ENCODE results near the gene ICA1. TPM values are rescaled to one million over a fixed set of nuclear protein-coding genes. Genes with fewer than 3 reads are reported as not detected.

Gene ICA1
- total and polyA plus RNA-seq, 4 donors: 1.4 to 22.7 (median 8.1) TPM

DNA sequence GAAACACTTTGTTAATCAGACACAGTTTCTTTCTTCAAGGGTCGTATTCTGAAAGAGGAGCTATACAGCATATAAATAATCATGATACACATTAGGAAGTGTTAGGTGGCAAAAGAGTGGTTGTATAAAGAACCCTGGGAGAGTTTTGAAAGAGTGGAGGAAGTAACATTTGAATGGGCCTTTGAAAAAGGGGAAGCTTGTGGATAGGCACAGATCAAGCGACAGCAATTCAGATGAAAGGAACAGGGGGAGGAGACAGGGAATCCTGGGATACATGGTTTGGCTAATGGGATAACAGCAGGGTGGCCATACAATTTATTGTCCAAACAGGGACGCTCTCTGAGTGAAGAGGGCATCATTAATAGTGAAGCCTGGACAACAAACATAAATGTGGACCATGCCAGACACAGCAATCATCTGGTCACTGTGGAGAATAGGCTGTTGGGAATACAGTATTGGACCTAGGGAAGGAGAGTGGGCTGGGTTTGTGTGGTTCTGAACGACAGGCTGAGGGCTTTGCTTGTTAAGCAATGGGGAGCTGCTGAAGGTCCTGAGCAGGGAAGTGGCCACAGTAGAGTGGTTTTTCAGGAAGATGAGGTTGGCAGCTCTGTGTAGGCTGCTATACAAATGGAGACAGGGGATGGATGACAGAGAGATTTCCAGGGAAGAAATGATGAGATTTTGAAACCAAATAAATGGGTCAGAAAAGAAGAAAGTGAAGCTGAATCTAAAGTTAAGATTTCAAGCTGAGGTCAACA lies 75.9 kb downstream of the ICA1 start:
- no peak for DNase-seq (ENCODE audit: low spot score)
- no peaks in the 10 kb centered on the region for H3K27me3 ChIP-seq (ENCODE audit: control insufficient read depth in 4 of 4, insufficient read depth in 4 of 4, low read length in 3 of 4)
- TF ChIP-seq SP1 (IDR thresholded peaks at IDR 0.05): no peak
- TF ChIP-seq FOXA1 (IDR thresholded peaks at IDR 0.05): no peak
- TF ChIP-seq TAF1 (conservative IDR thresholded peaks at IDR 0.05): no peak
- TF ChIP-seq, protein P1, sequence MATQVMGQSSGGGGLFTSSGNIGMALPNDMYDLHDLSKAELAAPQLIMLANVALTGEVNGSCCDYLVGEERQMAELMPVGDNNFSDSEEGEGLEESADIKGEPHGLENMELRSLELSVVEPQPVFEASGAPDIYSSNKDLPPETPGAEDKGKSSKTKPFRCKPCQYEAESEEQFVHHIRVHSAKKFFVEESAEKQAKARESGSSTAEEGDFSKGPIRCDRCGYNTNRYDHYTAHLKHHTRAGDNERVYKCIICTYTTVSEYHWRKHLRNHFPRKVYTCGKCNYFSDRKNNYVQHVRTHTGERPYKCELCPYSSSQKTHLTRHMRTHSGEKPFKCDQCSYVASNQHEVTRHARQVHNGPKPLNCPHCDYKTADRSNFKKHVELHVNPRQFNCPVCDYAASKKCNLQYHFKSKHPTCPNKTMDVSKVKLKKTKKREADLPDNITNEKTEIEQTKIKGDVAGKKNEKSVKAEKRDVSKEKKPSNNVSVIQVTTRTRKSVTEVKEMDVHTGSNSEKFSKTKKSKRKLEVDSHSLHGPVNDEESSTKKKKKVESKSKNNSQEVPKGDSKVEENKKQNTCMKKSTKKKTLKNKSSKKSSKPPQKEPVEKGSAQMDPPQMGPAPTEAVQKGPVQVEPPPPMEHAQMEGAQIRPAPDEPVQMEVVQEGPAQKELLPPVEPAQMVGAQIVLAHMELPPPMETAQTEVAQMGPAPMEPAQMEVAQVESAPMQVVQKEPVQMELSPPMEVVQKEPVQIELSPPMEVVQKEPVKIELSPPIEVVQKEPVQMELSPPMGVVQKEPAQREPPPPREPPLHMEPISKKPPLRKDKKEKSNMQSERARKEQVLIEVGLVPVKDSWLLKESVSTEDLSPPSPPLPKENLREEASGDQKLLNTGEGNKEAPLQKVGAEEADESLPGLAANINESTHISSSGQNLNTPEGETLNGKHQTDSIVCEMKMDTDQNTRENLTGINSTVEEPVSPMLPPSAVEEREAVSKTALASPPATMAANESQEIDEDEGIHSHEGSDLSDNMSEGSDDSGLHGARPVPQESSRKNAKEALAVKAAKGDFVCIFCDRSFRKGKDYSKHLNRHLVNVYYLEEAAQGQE (IDR thresholded peaks at IDR 0.05): no peak
- TF ChIP-seq NR2F2 (IDR thresholded peaks at IDR 0.05): no peak
- TF ChIP-seq, protein P2, sequence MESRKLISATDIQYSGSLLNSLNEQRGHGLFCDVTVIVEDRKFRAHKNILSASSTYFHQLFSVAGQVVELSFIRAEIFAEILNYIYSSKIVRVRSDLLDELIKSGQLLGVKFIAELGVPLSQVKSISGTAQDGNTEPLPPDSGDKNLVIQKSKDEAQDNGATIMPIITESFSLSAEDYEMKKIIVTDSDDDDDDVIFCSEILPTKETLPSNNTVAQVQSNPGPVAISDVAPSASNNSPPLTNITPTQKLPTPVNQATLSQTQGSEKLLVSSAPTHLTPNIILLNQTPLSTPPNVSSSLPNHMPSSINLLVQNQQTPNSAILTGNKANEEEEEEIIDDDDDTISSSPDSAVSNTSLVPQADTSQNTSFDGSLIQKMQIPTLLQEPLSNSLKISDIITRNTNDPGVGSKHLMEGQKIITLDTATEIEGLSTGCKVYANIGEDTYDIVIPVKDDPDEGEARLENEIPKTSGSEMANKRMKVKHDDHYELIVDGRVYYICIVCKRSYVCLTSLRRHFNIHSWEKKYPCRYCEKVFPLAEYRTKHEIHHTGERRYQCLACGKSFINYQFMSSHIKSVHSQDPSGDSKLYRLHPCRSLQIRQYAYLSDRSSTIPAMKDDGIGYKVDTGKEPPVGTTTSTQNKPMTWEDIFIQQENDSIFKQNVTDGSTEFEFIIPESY (IDR thresholded peaks at IDR 0.05): no peak
- no peak for TF ChIP-seq FOXA2 (IDR thresholded peaks at IDR 0.05)
- no peak for TF ChIP-seq RXRA (IDR thresholded peaks at IDR 0.05)
- no peak overlapping the region for H3K4me3 ChIP-seq (ENCODE audit: low read depth in 1 of 3, low read length in 3 of 3)
- no peaks in the 10 kb centered on the region for H3K36me3 ChIP-seq (ENCODE audit: control insufficient read depth in 4 of 4, insufficient read depth in 3 of 4, low read depth in 1 of 4, low read length in 3 of 4)
- H3K9ac ChIP-seq (ENCODE audit: low read depth in 1 of 2, low read length in 2 of 2): no peak overlapping the region
- peaks cover 0 to 15% (median 5%) of the 10 kb centered on the region in 4 donors for H3K4me1 ChIP-seq (ENCODE audit: control insufficient read depth in 4 of 4, insufficient read depth in 4 of 4, low read length in 3 of 4)
- H3K9me3 ChIP-seq (ENCODE audit: control insufficient read depth in 4 of 4, low read length in 3 of 4): no peaks in the 10 kb centered on the region
- H3K27ac ChIP-seq (ENCODE audit: low read depth in 1 of 2, low read length in 2 of 2): no peak overlapping the region
- 83% methylated on average over 4 of the region's 4 CpGs for WGBS

DNA sequence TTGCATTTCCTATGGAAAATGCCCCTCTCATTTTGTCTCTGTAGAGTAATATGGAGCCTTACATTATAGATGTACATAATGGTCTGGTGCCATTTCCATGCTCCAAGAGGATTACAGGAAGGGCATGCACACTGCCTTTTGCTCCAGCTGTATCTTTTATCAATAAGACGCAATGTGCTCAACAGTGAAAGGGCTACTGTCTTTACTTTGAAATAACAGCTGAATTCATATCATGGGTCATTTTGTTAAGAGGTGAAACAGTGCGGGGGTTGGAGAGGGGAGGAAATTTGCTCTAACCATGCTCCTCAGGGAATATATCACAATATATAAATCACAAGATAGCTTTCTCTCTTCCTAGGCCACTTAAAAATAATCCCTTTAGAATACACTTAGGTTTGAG lies 77.7 kb downstream of the ICA1 start:
- TF ChIP-seq, protein P3, sequence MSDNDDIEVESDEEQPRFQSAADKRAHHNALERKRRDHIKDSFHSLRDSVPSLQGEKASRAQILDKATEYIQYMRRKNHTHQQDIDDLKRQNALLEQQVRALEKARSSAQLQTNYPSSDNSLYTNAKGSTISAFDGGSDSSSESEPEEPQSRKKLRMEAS (IDR thresholded peaks at IDR 0.05): no peak
- Histone ChIP-seq H3K36me3 (ENCODE audit: control insufficient read depth in 4 of 4, insufficient read depth in 3 of 4, low read depth in 1 of 4, low read length in 3 of 4) (no peaks in the 10 kb centered on the region), H3K9ac (ENCODE audit: low read depth in 1 of 2, low read length in 2 of 2) (no peak overlapping the region), H3K4me1 (ENCODE audit: control insufficient read depth in 4 of 4, insufficient read depth in 4 of 4, low read length in 3 of 4) (no peaks in the 10 kb centered on the region), H3K27ac (ENCODE audit: low read depth in 1 of 2, low read length in 2 of 2) (no peak overlapping the region), H3K4me3 (ENCODE audit: low read depth in 1 of 3, low read length in 3 of 3) (no peak overlapping the region), H3K27me3 (ENCODE audit: control insufficient read depth in 4 of 4, insufficient read depth in 4 of 4, low read length in 3 of 4) (no peaks in the 10 kb centered on the region), H3K9me3 (ENCODE audit: control insufficient read depth in 4 of 4, low read length in 3 of 4) (no peaks in the 10 kb centered on the region)
- WGBS: 94% methylated on average over 2 of the region's 2 CpGs
- DNase-seq (ENCODE audit: low spot score): no peak

DNA sequence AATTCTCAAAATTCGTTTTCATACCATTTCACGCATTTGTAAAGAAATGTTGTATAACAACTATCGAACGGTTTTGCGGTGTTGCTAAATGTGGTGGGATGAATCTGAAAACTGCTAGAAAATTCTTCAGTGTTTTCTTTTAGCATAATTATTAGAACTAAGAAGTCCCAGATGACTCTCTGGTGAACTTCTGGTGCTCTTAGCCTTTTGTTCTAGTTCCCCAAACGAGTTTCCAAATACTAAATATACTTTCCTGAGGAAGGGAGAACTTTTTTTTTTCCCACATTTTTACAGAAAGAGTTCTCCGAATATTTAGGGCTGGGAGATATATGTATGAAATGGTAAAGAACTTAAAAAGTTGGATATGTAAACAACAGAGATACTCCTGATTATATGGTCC lies 82.5 kb downstream of the ICA1 start:
- Histone ChIP-seq H3K9me3 (ENCODE audit: control insufficient read depth in 4 of 4, low read length in 3 of 4) (no peaks in the 10 kb centered on the region), H3K4me1 (ENCODE audit: control insufficient read depth in 4 of 4, insufficient read depth in 4 of 4, low read length in 3 of 4) (peaks cover 4 to 22% (median 17%) of the 10 kb centered on the region in 4 donors), H3K36me3 (ENCODE audit: control insufficient read depth in 4 of 4, insufficient read depth in 3 of 4, low read depth in 1 of 4, low read length in 3 of 4) (no peaks in the 10 kb centered on the region), H3K27ac (ENCODE audit: low read depth in 1 of 2, low read length in 2 of 2) (no peak overlapping the region), H3K27me3 (ENCODE audit: control insufficient read depth in 4 of 4, insufficient read depth in 4 of 4, low read length in 3 of 4) (no peaks in the 10 kb centered on the region), H3K9ac (ENCODE audit: low read depth in 1 of 2, low read length in 2 of 2) (no peak overlapping the region), H3K4me3 (ENCODE audit: low read depth in 1 of 3, low read length in 3 of 3) (no peak overlapping the region)
- 93% methylated on average over 7 of the region's 7 CpGs for WGBS
- no peak for DNase-seq (ENCODE audit: low spot score)
- TF ChIP-seq JUND (IDR thresholded peaks at IDR 0.05) (no peak), HNF4A (conservative IDR thresholded peaks at IDR 0.05) (no peak), HNF4G (IDR thresholded peaks at IDR 0.05) (no peak), NR2F2 (IDR thresholded peaks at IDR 0.05) (no peak), RXRA (IDR thresholded peaks at IDR 0.05) (no peak), YY1 (IDR thresholded peaks at IDR 0.05) (no peak), TAF1 (conservative IDR thresholded peaks at IDR 0.05) (no peak), GABPA (IDR thresholded peaks at IDR 0.05 in 1 of 2, conservative IDR thresholded peaks at IDR 0.05 in 1 of 2) (no peak)
- TF ChIP-seq, protein P4, sequence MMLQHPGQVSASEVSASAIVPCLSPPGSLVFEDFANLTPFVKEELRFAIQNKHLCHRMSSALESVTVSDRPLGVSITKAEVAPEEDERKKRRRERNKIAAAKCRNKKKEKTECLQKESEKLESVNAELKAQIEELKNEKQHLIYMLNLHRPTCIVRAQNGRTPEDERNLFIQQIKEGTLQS (IDR thresholded peaks at IDR 0.05): no peak
- TF ChIP-seq, protein P1 (IDR thresholded peaks at IDR 0.05): no peak
- TF ChIP-seq, protein P5, sequence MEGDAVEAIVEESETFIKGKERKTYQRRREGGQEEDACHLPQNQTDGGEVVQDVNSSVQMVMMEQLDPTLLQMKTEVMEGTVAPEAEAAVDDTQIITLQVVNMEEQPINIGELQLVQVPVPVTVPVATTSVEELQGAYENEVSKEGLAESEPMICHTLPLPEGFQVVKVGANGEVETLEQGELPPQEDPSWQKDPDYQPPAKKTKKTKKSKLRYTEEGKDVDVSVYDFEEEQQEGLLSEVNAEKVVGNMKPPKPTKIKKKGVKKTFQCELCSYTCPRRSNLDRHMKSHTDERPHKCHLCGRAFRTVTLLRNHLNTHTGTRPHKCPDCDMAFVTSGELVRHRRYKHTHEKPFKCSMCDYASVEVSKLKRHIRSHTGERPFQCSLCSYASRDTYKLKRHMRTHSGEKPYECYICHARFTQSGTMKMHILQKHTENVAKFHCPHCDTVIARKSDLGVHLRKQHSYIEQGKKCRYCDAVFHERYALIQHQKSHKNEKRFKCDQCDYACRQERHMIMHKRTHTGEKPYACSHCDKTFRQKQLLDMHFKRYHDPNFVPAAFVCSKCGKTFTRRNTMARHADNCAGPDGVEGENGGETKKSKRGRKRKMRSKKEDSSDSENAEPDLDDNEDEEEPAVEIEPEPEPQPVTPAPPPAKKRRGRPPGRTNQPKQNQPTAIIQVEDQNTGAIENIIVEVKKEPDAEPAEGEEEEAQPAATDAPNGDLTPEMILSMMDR (IDR thresholded peaks at IDR 0.05; ENCODE audit: low read depth, low read length, missing input control): no peak
